T-helper 1 cell (primary cell): ENCODE results near the gene L3MBTL3.
A peak's percentile ranks its signal among the peaks of the same experiment; 100 is the strongest.

Experiments
- DNase-seq, 5 donors: peaks; one replicate each; pipeline ENCODE4 v3.0.0-alpha.2; 2012 to 2020

L3MBTL3 gene

DNA sequence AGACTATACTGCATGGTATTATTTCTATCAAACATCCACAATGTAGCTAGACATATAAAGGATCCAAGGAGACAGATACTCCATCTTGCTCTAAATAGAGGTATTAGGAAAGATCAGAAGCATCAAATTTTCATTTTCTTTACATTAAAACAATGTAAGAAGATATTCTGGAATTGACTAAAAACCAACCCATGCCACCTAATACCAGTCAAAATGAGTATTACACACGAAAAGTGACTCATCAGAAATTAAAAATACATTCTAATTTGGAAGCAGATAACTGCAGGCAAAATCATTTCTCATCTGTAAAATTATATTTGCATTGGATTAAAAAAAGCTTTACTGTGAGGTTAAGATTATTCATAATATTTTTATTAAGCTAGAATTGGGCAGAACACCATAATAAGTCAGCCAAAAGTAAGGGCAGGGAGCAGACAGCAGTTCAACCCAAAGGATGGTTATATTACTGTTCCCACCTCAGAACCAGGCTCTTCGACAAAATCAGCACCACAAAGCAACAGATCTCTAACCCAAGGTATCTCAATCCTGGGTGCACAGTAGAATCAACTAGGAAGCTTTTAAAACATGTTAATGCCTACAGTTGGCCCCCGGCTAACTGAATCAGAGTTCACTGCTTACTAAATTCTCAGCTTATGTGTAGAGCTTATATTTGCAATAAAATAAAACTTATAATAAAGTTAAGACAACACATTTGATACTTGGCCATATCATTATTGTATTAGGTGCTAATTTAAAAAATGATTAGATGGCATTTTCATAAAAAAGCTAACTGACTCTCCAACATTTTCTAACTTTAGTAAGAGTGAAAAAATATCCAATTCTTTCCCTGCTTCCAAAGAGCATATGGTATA, 169.2 kb downstream of the L3MBTL3 start:
- DNase-seq, result peak in 1 of 5 donors; percentile 26

- no peak for DNase-seq
These were observed 170.0 kb downstream of the L3MBTL3 start for GRCh38 chr6:130188207-130188899.

DNA sequence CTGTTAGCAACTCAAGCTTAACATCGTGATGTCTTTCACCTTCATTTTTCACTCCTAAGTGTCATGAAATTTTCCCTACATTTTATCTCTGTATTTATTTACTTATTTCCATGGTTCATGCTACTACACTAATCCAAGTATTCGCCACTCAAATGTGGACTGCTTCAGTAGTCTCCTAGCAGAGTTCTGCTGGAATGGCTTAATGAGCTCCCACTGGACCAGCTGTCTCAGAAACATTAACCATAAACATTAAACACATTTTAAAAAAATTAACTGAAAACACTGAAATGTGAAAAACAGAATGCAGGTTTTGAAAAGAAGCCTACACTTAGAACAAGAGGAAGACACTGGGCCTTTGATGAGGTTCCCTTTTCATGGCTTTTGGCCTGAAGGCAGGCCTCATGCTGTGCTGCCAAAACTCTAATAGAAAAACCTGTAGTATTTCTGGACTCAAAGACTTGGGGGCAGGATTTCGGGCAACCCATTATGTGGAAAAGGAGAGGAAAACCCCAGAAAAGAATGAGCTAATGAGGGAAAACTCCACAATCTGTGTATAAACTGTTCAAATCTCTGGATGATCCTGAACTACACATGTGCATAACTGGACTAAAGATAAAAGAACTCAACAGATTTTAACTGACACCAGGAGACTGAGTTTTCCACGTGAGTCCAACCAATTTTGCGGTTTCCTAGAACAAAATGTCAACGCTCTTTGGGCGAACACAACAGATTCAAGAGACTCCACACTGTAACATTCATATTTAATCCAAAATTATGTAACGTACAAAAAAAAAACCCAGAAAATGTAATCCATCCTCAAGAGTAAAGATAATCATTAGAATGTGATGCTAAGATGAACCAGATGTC, 171.4 kb downstream of the L3MBTL3 start:
- no peak for DNase-seq
